H1 (cell line): ENCODE measurements around the gene BRD4. TPM values are rescaled to one million over a fixed set of nuclear protein-coding genes. Genes with fewer than 3 reads are reported as not detected.

Experiments
- SP1 ChIP-seq: IDR thresholded peaks from 2 replicates; pipeline ENCODE4 v1.6.1; 2011; ENCODE audit warnings: low read depth, low read length
- polyA plus RNA-seq, 7 experiments: library from polyadenylated mRNA; depleted of rRNA in 3 of 7; stranded (reverse) in 5 of 7; unstranded in 2 of 7; fragments of >200 nt in 5 of 7; fragments of 200-250 nt in 2 of 7; gene quantifications; 1 replicate in 5 of 7; 2 replicates in 1 of 7; 4 replicates in 1 of 7; pipeline versions ENCODE4 v1.2.1 to v1.2.3, GENCODE V29; 2011 to 2013; ENCODE audit warnings: missing spikeins in 2 of 7, mixed read lengths in 2 of 7
- total RNA-seq: library from RNA; stranded (reverse); fragmentation: NEBNext Ultra II Directional; extraction: Animal tissue kit (Norgen Biotek cat#: 25700); gene quantifications from 2 replicates; pipeline ENCODE4 v1.2.1, GENCODE V29; 2021

BRD4 gene
- total and polyA plus RNA-seq, 2 of the 8 experiments (the other 6 are each of a cell fraction or from before 2014, with no cell fraction given), result 14.1 to 146 TPM

DNA sequence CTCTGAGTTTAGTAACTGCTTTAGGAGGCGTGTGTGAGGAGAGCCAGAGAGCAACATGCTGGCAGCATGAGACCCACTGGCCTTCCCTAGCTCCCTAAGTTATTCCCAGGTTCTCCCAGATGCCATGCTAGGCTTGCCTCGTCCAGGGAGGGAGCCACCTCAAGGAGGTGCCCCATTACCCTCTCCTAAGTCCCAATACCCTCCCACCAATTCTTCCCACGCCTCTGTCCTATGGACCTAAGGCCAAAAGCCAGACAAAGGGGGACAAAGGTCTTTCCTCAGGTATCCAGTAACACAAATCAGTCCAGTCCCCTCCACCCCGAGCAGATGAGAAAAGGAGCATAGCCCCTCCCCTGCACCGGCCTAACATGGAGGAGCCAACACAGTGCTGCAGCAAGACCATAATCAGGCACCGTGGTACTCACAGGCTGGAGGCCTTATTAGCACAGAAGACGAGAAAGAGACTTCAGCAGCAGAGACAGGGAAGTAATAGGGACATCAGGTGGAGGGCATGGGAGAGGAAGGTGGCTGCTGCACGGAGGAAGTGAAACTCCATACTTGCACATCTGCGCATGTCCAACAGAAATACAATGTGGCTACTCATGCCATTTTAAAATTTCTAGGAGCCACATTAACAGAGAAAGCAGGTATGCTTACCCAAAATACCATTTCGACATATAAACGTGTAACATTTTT is 46.3 kb downstream of the BRD4 start (continued):
- no peak for TF ChIP-seq SP1
